IMR-90 (cell line): ENCODE data around the gene CRAMP1. TPM values are rescaled to one million over a fixed set of nuclear protein-coding genes. Genes with fewer than 3 reads are reported as not detected.

Experiments used
- ATAC-seq: fragments of 200-7000 bp; cut with Tn5 transposase; 2 replicates; pipeline ENCODE4 v1.9.1; 2020; ENCODE audit warnings: low read depth, mild to moderate bottlenecking, moderate library complexity
- BruUV-seq: library from RNA; stranded (reverse); fragments of 400-500 nt; replicated peaks from 2 replicates; lab custom pipeline; 2021; lab: Mats Ljungman, UMichigan
- CTCF ChIA-PET: fragments of 300-600 bp; formaldehyde crosslinking; extraction: SDS; loops from one replicate; lab custom pipeline; 2021; ENCODE audit warnings: antibody characterized with exemption; lab: Yijun Ruan, JAX
- POLR2A ChIA-PET: fragments of 300-600 bp; sonication (Branson Sonifier 250); formaldehyde crosslinking; loops from one replicate; lab custom pipeline; 2022; ENCODE audit warnings: antibody characterized with exemption; ENCODE audit not compliant: unreplicated experiment; lab: Charles Lee
- DNase-seq: peaks from one replicate; pipeline ENCODE4 v3.0.0; 2013
- H2AFZ ChIP-seq: replicated peaks from 2 replicates; pipeline ENCODE3; 2013; ENCODE audit warnings: low read length, mild to moderate bottlenecking; ENCODE audit not compliant: poor library complexity
- H2AK5ac ChIP-seq: 2 replicates; pipeline ENCODE4 v1.6.1; 2013; ENCODE audit warnings: low read depth, low read length, inconsistent platforms
- H2AK9ac ChIP-seq: replicated peaks from 2 replicates; pipeline ENCODE3; 2013; ENCODE audit warnings: mild to moderate bottlenecking, low read depth, low read length, moderate library complexity; ENCODE audit not compliant: poor library complexity
- H2BK120ac ChIP-seq: 2 replicates; pipeline ENCODE4 v1.6.1; 2013; ENCODE audit warnings: low read depth, low read length, inconsistent platforms
- H2BK15ac ChIP-seq: 3 replicates; pipeline ENCODE4 v1.6.1; 2013; ENCODE audit warnings: low read depth, low read length, inconsistent platforms
- H2BK20ac ChIP-seq: 2 replicates; pipeline ENCODE4 v1.6.1; 2013; ENCODE audit warnings: low read depth, mild to moderate bottlenecking, inconsistent platforms, low read length, moderate library complexity
- H2BK5ac ChIP-seq: 2 replicates; pipeline ENCODE4 v1.6.1; 2013; ENCODE audit warnings: mild to moderate bottlenecking, low read depth, low read length, inconsistent platforms; ENCODE audit not compliant: poor library complexity, severe bottlenecking
- H3K14ac ChIP-seq: replicated peaks from 2 replicates; pipeline ENCODE4 v1.6.1; 2013; ENCODE audit warnings: low read depth, low read length, inconsistent platforms
- H3K18ac ChIP-seq: 2 replicates; pipeline ENCODE4 v1.6.1; 2013; ENCODE audit warnings: low read depth, low read length, control low read depth
- H3K23ac ChIP-seq: 2 replicates; pipeline ENCODE4 v1.6.1; 2013; ENCODE audit warnings: low read depth, low read length, inconsistent platforms
- H3K27ac ChIP-seq: 2 replicates; pipeline ENCODE4 v1.5.1; 2013; ENCODE audit warnings: mild to moderate bottlenecking, control low read depth, low read length; ENCODE audit not compliant: insufficient read depth
- H3K27me3 ChIP-seq: 2 replicates; pipeline ENCODE4 v1.6.1; 2013; ENCODE audit warnings: low read length; ENCODE audit not compliant: control insufficient read depth, insufficient read depth
- H3K36me3 ChIP-seq: 2 replicates; pipeline ENCODE4 v1.6.1; 2013; ENCODE audit warnings: low read length, mixed read lengths; ENCODE audit not compliant: control insufficient read depth, insufficient read depth
- H3K4ac ChIP-seq: 2 replicates; pipeline ENCODE4 v1.6.1; 2013; ENCODE audit warnings: low read depth, low read length, inconsistent platforms
- H3K4me1 ChIP-seq: 2 replicates; pipeline ENCODE4 v1.6.1; 2013; ENCODE audit warnings: low read length, mixed read lengths; ENCODE audit not compliant: control insufficient read depth, insufficient read depth
- H3K4me2 ChIP-seq: 2 replicates; pipeline ENCODE4 v1.6.1; 2013; ENCODE audit warnings: low read depth, mild to moderate bottlenecking, control low read depth, low read length, moderate library complexity
- H3K4me3 ChIP-seq: 2 replicates; pipeline ENCODE4 v1.5.1; 2013; ENCODE audit warnings: low read depth, mild to moderate bottlenecking, control low read depth, low read length, moderate library complexity; ENCODE audit not compliant: insufficient read depth
- H3K56ac ChIP-seq: 2 replicates; pipeline ENCODE4 v1.6.1; 2013; ENCODE audit warnings: low read length, inconsistent platforms; ENCODE audit not compliant: insufficient read depth; ENCODE audit errors: extremely low read depth
- H3K79me1 ChIP-seq, 2 experiments: 2 replicates each; pipeline ENCODE4 v1.6.1; 2013; ENCODE audit warnings: low read length in 2 of 2, inconsistent platforms in 1 of 2, low read depth in 1 of 2
- H3K9ac ChIP-seq: 2 replicates; pipeline ENCODE4 v1.6.1; 2013; ENCODE audit warnings: low read depth, low read length, control low read depth
- H3K9me1 ChIP-seq: 2 replicates; pipeline ENCODE4 v1.6.1; 2013; ENCODE audit warnings: low read length, inconsistent platforms; ENCODE audit not compliant: insufficient read depth
- H3K9me3 ChIP-seq: 2 replicates; pipeline ENCODE4 v1.6.1; 2013; ENCODE audit warnings: low read length; ENCODE audit not compliant: control insufficient read depth, insufficient read depth
- H4K20me1 ChIP-seq: 2 replicates; pipeline ENCODE4 v1.6.1; 2013; ENCODE audit warnings: low read length, inconsistent platforms; ENCODE audit not compliant: insufficient read depth
- H4K5ac ChIP-seq: 2 replicates; pipeline ENCODE4 v1.6.1; 2013; ENCODE audit warnings: mild to moderate bottlenecking, low read depth, low read length, control low read depth
- H4K8ac ChIP-seq, 2 experiments: 2 replicates each; pipeline ENCODE4 v1.6.1; 2013; ENCODE audit warnings: low read depth in 2 of 2, low read length in 2 of 2, control low read depth in 1 of 2, inconsistent platforms in 1 of 2
- H4K91ac ChIP-seq: 2 replicates; pipeline ENCODE4 v1.6.1; 2013; ENCODE audit warnings: low read depth, low read length, inconsistent platforms; ENCODE audit not compliant: insufficient read depth
- BHLHE40 ChIP-seq: fragments of 150-350 bp; IDR thresholded peaks from 2 replicates; pipeline ENCODE4 v1.6.1; 2016; ENCODE audit warnings: mild to moderate bottlenecking, low read depth, low read length
- CEBPB ChIP-seq: IDR thresholded peaks from 2 replicates; pipeline ENCODE4 v1.6.1; 2012; ENCODE audit warnings: low read depth, low read length, improper control_type of control experiment
- MAFK ChIP-seq: IDR thresholded peaks from 2 replicates; pipeline ENCODE4 v1.6.1; 2012; ENCODE audit warnings: low read depth, low read length, improper control_type of control experiment
- MAZ ChIP-seq: IDR thresholded peaks from 2 replicates; pipeline ENCODE4 v1.6.1; 2012; ENCODE audit warnings: low read depth, mild to moderate bottlenecking, low read length, improper control_type of control experiment, moderate library complexity, borderline replicate concordance
- MXI1 ChIP-seq: IDR thresholded peaks from 2 replicates; pipeline ENCODE4 v1.6.1; 2012; ENCODE audit warnings: low read depth, mild to moderate bottlenecking, low read length, moderate library complexity, borderline replicate concordance
- NFE2L2 ChIP-seq: fragments of 150-350 bp; IDR thresholded peaks from 2 replicates; pipeline ENCODE4 v1.6.1; 2016; ENCODE audit warnings: low read depth, mild to moderate bottlenecking, low read length
- POLR2A ChIP-seq: IDR thresholded peaks from 2 replicates; pipeline ENCODE4 v1.6.1; 2012; ENCODE audit warnings: mild to moderate bottlenecking, low read depth, low read length
- RCOR1 ChIP-seq: IDR thresholded peaks from 2 replicates; pipeline ENCODE4 v1.6.1; 2012; ENCODE audit warnings: mild to moderate bottlenecking, low read length, improper control_type of control experiment; ENCODE audit not compliant: insufficient replicate concordance
- RFX5 ChIP-seq: IDR thresholded peaks from 2 replicates; pipeline ENCODE4 v1.8.0; 2012; ENCODE audit warnings: low read depth, mild to moderate bottlenecking, low read length, moderate library complexity
- WGBS, 2 experiments: methylation state at CpG; one replicate each; pipeline versions ENCODE4 v1.1.5 to v1.1.7; 2013; ENCODE audit warnings: missing lambda C conversion rate in 2 of 2; ENCODE audit not compliant: insufficient read length in 1 of 2; ENCODE audit errors: extremely low coverage in 2 of 2; 5-methylcytosine and 5-hydroxymethylcytosine counted together
- dilution Hi-C: fragments of 300-500 bp; cut with HindIII; formaldehyde crosslinking; loops from one replicate; pipeline ENCODE4 v1.14.3; 2018; ENCODE audit warnings: low sequenced_read_pairs; ENCODE audit not compliant: unreplicated experiment
- in situ Hi-C: fragments of 300-500 bp; cut with MboI; formaldehyde crosslinking; loops from 3 replicates; pipeline ENCODE4 v1.14.3; 2019; ENCODE audit warnings: low sequenced_read_pairs, inconsistent platforms, mixed read lengths
- intact Hi-C: fragments of 100-400 bp; cut with micrococcal nuclease; formaldehyde crosslinking; loops from 2 replicates; pipeline ENCODE4 v1.10.0; 2022
- polyA plus RNA-seq, 3 experiments: library from polyadenylated mRNA; depleted of rRNA; stranded (reverse); fragments of >200 nt; gene quantifications; 2 replicates each; pipeline ENCODE4 v1.2.3, GENCODE V29; 2012; ENCODE audit warnings: low replicate concordance in 1 of 3
- total RNA-seq: library from RNA; depleted of rRNA; stranded (reverse); fragments of >200 nt; gene quantifications from 2 replicates; pipeline ENCODE4 v1.2.3, GENCODE V29; 2012
- TF ChIP-seq, protein P1 (sequence below): fragments of 150-350 bp; IDR thresholded peaks from 2 replicates; pipeline ENCODE4 v1.6.1; 2016; ENCODE audit warnings: low read depth, mild to moderate bottlenecking, low read length, moderate library complexity, borderline replicate concordance
- TF ChIP-seq, protein P2 (sequence below): conservative IDR thresholded peaks from 2 replicates; pipeline ENCODE4 v1.5.1; 2012; ENCODE audit warnings: mild to moderate bottlenecking, low read depth, low read length, improper control_type of control experiment

CRAMP1 gene
- total and polyA plus RNA-seq, 2 of the 4 experiments (the other 2 are of a cell fraction) = 3.2 to 12.0 TPM

DNA sequence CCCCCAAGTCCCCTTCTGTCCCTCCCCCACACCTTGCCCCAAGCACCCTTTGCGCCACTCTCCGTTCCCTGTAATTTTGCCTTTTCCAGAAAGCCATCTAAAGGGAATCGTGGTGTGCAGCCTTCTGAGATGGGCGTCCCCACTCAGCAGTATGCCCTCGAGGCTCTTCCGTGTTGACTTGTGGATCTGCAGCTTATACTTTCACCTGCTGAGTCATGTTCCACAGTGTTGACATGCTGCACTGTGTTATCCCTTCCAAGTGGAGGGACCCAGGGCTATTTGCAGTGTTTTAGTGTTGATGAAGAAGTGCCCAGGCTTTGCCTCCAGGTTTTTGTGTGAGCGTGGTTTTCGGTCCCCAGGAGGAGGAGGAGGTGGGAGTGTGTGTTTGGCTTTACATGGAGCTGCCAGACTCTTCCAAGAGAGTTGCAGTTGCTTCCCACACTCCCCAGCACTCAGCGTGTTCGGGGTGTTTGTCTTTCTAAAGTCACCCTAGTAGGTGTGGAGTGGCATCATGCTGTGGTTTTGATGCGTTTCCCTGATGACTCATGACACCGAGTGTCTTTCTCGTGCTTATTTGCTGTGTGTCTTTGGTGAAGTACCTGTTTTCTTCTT is 33.9 kb downstream of the CRAMP1 start:
- peaks cover 52% of the 10 kb centered on the region for H3K36me3 ChIP-seq
- in situ Hi-C loops = no loop called here
- dilution Hi-C loops = no loop called here
- H4K8ac ChIP-seq = no peak overlapping the region
- H2BK5ac ChIP-seq = no peak overlapping the region
- 0 out of 2 replicates have a peak overlapping the region, but pooled peaks have one; percentile 23 for H3K14ac ChIP-seq
- H3K18ac ChIP-seq = no peak overlapping the region
- H3K56ac ChIP-seq = no peak overlapping the region
- no peak overlapping the region for H2BK15ac ChIP-seq
- 85% methylated on average over 6 of the region's 13 CpGs; no CpG with 5 or more reads in 1 of the 2 experiments for WGBS, 2 experiments
- peaks cover 20% of the 10 kb centered on the region for H3K9me1 ChIP-seq
- no peak overlapping the region for H2BK120ac ChIP-seq
- H3K79me1 ChIP-seq = peaks cover 24 to 62% of the 10 kb centered on the region in 2 experiments
- H2AK9ac ChIP-seq = peak overlapping the region; percentile 60
- no peak overlapping the region for H3K27ac ChIP-seq
- CTCF ChIA-PET = no interaction called here
- no TSS peak for BruUV-seq
- 0 out of 2 replicates have a peak overlapping the region, but pooled peaks have one; percentile 66 for H3K23ac ChIP-seq
- H2BK20ac ChIP-seq = no peak overlapping the region
- no peak overlapping the region for H3K9ac ChIP-seq
- H3K27me3 ChIP-seq = no peaks in the 10 kb centered on the region
- intact Hi-C loops = no loop called here
- peak; percentile 60 for ATAC-seq
- no peak overlapping the region for H2AK5ac ChIP-seq
- DNase-seq = peak; percentile 47
- H4K5ac ChIP-seq = no peak overlapping the region
- H4K91ac ChIP-seq = no peak overlapping the region
- no peaks in the 10 kb centered on the region for H3K9me3 ChIP-seq
- no peak overlapping the region; the same call in 1 of the 2 replicates for H3K4ac ChIP-seq
- H3K4me1 ChIP-seq = peaks cover 3% of the 10 kb centered on the region; the same call in 1 of the 2 replicates
- POLR2A ChIA-PET = no interaction called here
- H4K20me1 ChIP-seq = peaks cover 44% of the 10 kb centered on the region
- H2AFZ ChIP-seq = no peak overlapping the region
- H3K4me2 ChIP-seq = no peak overlapping the region
- TF ChIP-seq, protein P1, sequence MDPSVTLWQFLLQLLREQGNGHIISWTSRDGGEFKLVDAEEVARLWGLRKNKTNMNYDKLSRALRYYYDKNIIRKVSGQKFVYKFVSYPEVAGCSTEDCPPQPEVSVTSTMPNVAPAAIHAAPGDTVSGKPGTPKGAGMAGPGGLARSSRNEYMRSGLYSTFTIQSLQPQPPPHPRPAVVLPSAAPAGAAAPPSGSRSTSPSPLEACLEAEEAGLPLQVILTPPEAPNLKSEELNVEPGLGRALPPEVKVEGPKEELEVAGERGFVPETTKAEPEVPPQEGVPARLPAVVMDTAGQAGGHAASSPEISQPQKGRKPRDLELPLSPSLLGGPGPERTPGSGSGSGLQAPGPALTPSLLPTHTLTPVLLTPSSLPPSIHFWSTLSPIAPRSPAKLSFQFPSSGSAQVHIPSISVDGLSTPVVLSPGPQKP = no peak
- TF ChIP-seq POLR2A = no peak
- TF ChIP-seq MAZ = no peak
- TF ChIP-seq MAFK = no peak
- TF ChIP-seq MXI1 = no peak
- no peak for TF ChIP-seq RCOR1
- TF ChIP-seq CEBPB = no peak
- peak; percentile 25; the same call in 1 of the 2 replicates for TF ChIP-seq NFE2L2
- TF ChIP-seq RFX5 = no peak
- TF ChIP-seq, protein P2, sequence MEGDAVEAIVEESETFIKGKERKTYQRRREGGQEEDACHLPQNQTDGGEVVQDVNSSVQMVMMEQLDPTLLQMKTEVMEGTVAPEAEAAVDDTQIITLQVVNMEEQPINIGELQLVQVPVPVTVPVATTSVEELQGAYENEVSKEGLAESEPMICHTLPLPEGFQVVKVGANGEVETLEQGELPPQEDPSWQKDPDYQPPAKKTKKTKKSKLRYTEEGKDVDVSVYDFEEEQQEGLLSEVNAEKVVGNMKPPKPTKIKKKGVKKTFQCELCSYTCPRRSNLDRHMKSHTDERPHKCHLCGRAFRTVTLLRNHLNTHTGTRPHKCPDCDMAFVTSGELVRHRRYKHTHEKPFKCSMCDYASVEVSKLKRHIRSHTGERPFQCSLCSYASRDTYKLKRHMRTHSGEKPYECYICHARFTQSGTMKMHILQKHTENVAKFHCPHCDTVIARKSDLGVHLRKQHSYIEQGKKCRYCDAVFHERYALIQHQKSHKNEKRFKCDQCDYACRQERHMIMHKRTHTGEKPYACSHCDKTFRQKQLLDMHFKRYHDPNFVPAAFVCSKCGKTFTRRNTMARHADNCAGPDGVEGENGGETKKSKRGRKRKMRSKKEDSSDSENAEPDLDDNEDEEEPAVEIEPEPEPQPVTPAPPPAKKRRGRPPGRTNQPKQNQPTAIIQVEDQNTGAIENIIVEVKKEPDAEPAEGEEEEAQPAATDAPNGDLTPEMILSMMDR = no peak
- 0 out of 2 replicates have a peak, but pooled peaks have one; percentile 16 for TF ChIP-seq BHLHE40
- no peak overlapping the region for H3K4me3 ChIP-seq
